ENCODE measurements around the gene SLC2A6.

The SLC2A6 gene

GRCh38 chr9:133487331-133487725 lies 8.4 kb upstream of the SLC2A6 start:
- no peak for TF ChIP-seq CTCF (IDR thresholded peaks at IDR 0.05; ENCODE audit: extremely low read depth, missing control alignments)

GRCh38 chr9:133485531-133486260 lies 6.8 kb upstream of the SLC2A6 start:
- DNase-seq (ENCODE audit: low spot score) = peak; percentile 73
- TF ChIP-seq CTCF (IDR thresholded peaks at IDR 0.05; ENCODE audit: extremely low read depth, missing control alignments) = no peak

More at GRCh38 chr9:133487331-133487725, 8.4 kb upstream of the SLC2A6 start:
- DNase-seq (ENCODE audit: low spot score) = no peak

- no peak for DNase-seq (ENCODE audit: low spot score)
- TF ChIP-seq CTCF (IDR thresholded peaks at IDR 0.05; ENCODE audit: extremely low read depth, missing control alignments) = no peak
Observed at GRCh38 chr9:133484671-133485437, 6.0 kb upstream of the SLC2A6 start.

- TF ChIP-seq CTCF (IDR thresholded peaks at IDR 0.05; ENCODE audit: extremely low read depth, missing control alignments) = no peak
- no peak for DNase-seq (ENCODE audit: low spot score)
Observed at GRCh38 chr9:133483611-133484010, 4.7 kb upstream of the SLC2A6 start.

GRCh38 chr9:133477992-133478850 lies 678 bp downstream of the SLC2A6 start:
- TF ChIP-seq CTCF (IDR thresholded peaks at IDR 0.05; ENCODE audit: extremely low read depth, missing control alignments) = no peak
- peak; percentile 77 for DNase-seq (ENCODE audit: low spot score)

GRCh38 chr9:133477461-133477860 lies 1.4 kb downstream of the SLC2A6 start:
- TF ChIP-seq CTCF (IDR thresholded peaks at IDR 0.05; ENCODE audit: extremely low read depth, missing control alignments) = no peak

More at GRCh38 chr9:133477461-133477860, 1.4 kb downstream of the SLC2A6 start:
- no peak for DNase-seq (ENCODE audit: low spot score)

Measured in GM20000 (cell line).